CD4-positive, alpha-beta T cell treated with Interleukin-4 for 4 hours (primary cell): ENCODE data around the gene CDR2L.
A peak's percentile ranks its signal among the peaks of the same experiment; 100 is the strongest.
"Not testable (repeated sequence)": the region's sequence is repeated elsewhere in the genome, so short reads cannot be mapped to it uniquely, and the experiment has no call there.

Experiments used
- DNase-seq: peaks from one replicate; pipeline ENCODE4 v3.0.0-alpha.2; 2020

The CDR2L gene

GRCh38 chr17:75012346-75013091 is 25.1 kb downstream of the CDR2L start, which contains the start of gene MRPL58:
MRPL58 (plus strand) TSS chr17:75012670; CDS start chr17:75012687, 17 bp downstream.
- peak; percentile 78 for DNase-seq

- no peak for DNase-seq
Measured at GRCh38 chr17:75013092-75013559, 25.7 kb downstream of the CDR2L start.

GRCh38 chr17:75019146-75019545 is 31.7 kb downstream of the CDR2L start:
- DNase-seq = no peak

GRCh38 chr17:75019710-75020109 is 32.3 kb downstream of the CDR2L start:
- no peak for DNase-seq

- DNase-seq = no peak
Measured at GRCh38 chr17:75020331-75021110, 33.1 kb downstream of the CDR2L start.

GRCh38 chr17:75024686-75025397 is 37.4 kb downstream of the CDR2L start:
- peak; percentile 27 for DNase-seq

- not testable (repeated sequence) for DNase-seq
Measured at GRCh38 chr17:75025398-75025734, 37.9 kb downstream of the CDR2L start.

GRCh38 chr17:75026650-75027049 is 39.2 kb downstream of the CDR2L start:
- not testable (repeated sequence) for DNase-seq

- no peak for DNase-seq
Measured at GRCh38 chr17:75030161-75030560, 42.7 kb downstream of the CDR2L start.

GRCh38 chr17:75031972-75032719 is 44.7 kb downstream of the CDR2L start:
- DNase-seq = peak; percentile 52

GRCh38 chr17:75032720-75033280 is 45.4 kb downstream of the CDR2L start:
- no peak for DNase-seq

- DNase-seq = peak; percentile 78
Measured at GRCh38 chr17:75033346-75034235, 46.2 kb downstream of the CDR2L start.

GRCh38 chr17:75034236-75034908 is 46.9 kb downstream of the CDR2L start:
- peak; percentile 82 for DNase-seq

GRCh38 chr17:75036643-75037268 is 49.3 kb downstream of the CDR2L start:
- DNase-seq = peak; percentile 97

GRCh38 chr17:75039238-75039637 is 51.8 kb downstream of the CDR2L start:
- DNase-seq = no peak

GRCh38 chr17:75041656-75042280 is 54.3 kb downstream of the CDR2L start:
- no peak for DNase-seq

- DNase-seq = not testable (repeated sequence)
Measured at GRCh38 chr17:75043789-75044188, 56.4 kb downstream of the CDR2L start.

- no peak for DNase-seq
Measured at GRCh38 chr17:75044716-75045115, 57.3 kb downstream of the CDR2L start.

GRCh38 chr17:75045946-75046406 is 58.5 kb downstream of the CDR2L start:
- not testable (repeated sequence) for DNase-seq
